Fibroblast of pulmonary artery (primary cell): Measurements from ENCODE around the gene DBT.
"Not testable (repeated sequence)": the region's sequence is repeated elsewhere in the genome, so short reads cannot be mapped to it uniquely, and the experiment has no call there.

Experiments
- DNase-seq: peaks from one replicate; pipeline ENCODE4 v3.0.0-alpha.2; 2010; ENCODE audit warnings: low read depth
- H3K4me3 ChIP-seq: replicated peaks from 2 replicates; pipeline ENCODE4 v1.5.1; 2011; ENCODE audit warnings: low read depth, mild to moderate bottlenecking, control low read depth, low read length, moderate library complexity
- CTCF ChIP-seq: IDR thresholded peaks from 2 replicates; pipeline ENCODE4 v1.5.1; 2011; ENCODE audit warnings: mild to moderate bottlenecking, control low read depth, low read length, inconsistent platforms; ENCODE audit errors: missing control alignments

Gene DBT

GRCh38 chr1:100219883-100220282, 29.8 kb downstream of the DBT start:
- TF ChIP-seq CTCF = no peak
- peak; percentile 27 for DNase-seq
- H3K4me3 ChIP-seq = no peak overlapping the region

- no peak overlapping the region for H3K4me3 ChIP-seq
- TF ChIP-seq CTCF = no peak
- no peak for DNase-seq
These were observed 30.2 kb downstream of the DBT start for GRCh38 chr1:100219457-100219856.

- no peak overlapping the region for H3K4me3 ChIP-seq
- DNase-seq = no peak
- no peak for TF ChIP-seq CTCF
These were observed 31.8 kb downstream of the DBT start for GRCh38 chr1:100217834-100218233.

GRCh38 chr1:100215101-100215500, 34.5 kb downstream of the DBT start:
- H3K4me3 ChIP-seq = no peak overlapping the region
- TF ChIP-seq CTCF = no peak
- no peak for DNase-seq

GRCh38 chr1:100213141-100213540, 36.5 kb downstream of the DBT start:
- DNase-seq = no peak
- no peak overlapping the region for H3K4me3 ChIP-seq
- no peak for TF ChIP-seq CTCF

- H3K4me3 ChIP-seq = no peak overlapping the region
- DNase-seq = no peak
- TF ChIP-seq CTCF = no peak
These were observed 43.3 kb downstream of the DBT start for GRCh38 chr1:100206301-100206700.

GRCh38 chr1:100205593-100205992, 44.0 kb downstream of the DBT start:
- not testable (repeated sequence) for DNase-seq

GRCh38 chr1:100205103-100205502, 44.5 kb downstream of the DBT start:
- DNase-seq, H3K4me3 ChIP-seq: not testable (repeated sequence)

More at GRCh38 chr1:100205593-100205992, 44.0 kb downstream of the DBT start:
- not testable (repeated sequence) for H3K4me3 ChIP-seq

GRCh38 chr1:100202703-100203102, 46.9 kb downstream of the DBT start:
- DNase-seq, H3K4me3 ChIP-seq: not testable (repeated sequence)

- DNase-seq = not testable (repeated sequence)
These were observed 49.6 kb downstream of the DBT start for GRCh38 chr1:100200060-100200459.

More at GRCh38 chr1:100200060-100200459, 49.6 kb downstream of the DBT start:
- not testable (repeated sequence) for H3K4me3 ChIP-seq
